HUDEP-2 (cell line): ENCODE measurements around the gene SLC23A1.
"Not testable (repeated sequence)": the region's sequence is repeated elsewhere in the genome, so short reads cannot be mapped to it uniquely, and the experiment has no call there.

Experiments
- DNase-seq, 76 experiments: peaks; one replicate each; lab custom pipeline; 2025; ENCODE audit not compliant: unreplicated experiment in 76 of 76; lab: John Stamatoyannopoulos, UW

Gene SLC23A1

DNA sequence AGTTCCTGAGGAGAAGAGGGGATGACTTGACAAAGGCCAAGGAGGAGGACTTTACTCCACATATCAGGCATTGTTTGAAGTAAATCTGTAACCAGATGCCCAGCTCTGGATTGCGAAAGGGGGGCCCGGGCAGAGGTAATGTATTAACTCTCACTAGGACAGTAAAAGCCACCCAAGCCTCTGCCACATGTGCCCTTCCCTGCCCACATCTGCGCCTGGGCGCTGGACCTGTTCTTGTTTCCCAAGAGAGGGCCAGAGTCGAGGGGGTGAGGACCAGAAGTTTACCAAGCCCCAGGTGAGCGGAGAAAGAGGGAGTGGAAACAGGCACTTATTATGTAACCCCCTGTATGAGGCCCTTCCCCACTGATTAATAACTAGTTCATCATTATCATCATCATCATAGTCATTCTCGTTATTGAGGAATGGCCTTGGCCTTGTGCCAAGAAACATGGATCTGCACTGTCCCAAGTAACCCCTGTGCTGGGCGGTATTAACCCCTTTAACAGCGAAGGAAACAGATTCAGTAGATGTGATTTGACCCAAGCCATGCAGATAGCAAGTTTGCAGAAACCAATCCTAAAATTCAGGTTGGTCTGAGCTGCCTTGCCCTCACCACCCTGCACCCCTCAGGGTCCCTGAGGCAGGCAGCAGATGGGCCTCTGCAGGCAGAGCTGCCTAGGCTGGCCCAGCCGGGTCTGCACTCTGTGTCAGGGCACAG, at the start of gene SLC23A1:
Gene SLC23A1, minus strand, starts transcription at position 23 of the 718 bp plus-strand sequence. CDS start 44 bp downstream, outside the sequence.
- DNase-seq, result no peak

DNA sequence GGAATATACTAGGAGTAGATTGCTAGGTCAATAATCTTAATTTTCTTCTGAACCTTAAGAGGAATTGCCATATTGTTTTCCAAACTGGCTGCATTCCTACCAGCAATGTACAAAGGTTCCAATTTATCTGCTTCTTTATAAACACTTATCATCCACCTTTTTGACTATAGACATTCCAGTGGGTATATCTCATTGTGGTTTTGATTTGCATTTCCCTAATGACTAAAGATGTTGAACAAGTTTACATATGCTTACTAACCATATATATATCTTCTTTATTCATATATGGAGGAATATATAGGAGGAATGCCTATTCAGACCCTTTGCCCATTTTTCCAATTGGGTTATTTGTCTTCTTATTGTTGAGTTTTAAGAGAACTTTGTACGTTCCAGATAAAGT, 48.6 kb upstream of the SLC23A1 start:
- DNase-seq, result no peak

DNA sequence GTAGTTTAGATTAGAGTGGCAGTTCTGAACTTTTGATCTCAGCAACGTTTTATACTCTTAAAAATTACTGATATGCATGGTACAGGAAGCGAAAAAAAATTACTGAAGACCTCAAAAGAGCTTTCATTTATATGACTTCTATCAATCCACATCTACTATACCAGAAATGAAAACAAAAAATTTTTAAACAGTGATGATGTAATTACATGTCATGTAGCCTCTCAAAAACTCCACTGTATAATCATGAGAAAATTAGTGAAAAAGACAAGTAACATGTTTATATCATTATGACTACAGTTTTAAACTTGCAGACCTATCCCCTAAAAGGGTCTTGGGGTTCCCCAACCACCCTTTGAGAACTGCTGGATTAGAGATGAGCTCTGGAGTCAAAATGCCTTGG, 46.9 kb upstream of the SLC23A1 start:
- DNase-seq, result no peak

DNA sequence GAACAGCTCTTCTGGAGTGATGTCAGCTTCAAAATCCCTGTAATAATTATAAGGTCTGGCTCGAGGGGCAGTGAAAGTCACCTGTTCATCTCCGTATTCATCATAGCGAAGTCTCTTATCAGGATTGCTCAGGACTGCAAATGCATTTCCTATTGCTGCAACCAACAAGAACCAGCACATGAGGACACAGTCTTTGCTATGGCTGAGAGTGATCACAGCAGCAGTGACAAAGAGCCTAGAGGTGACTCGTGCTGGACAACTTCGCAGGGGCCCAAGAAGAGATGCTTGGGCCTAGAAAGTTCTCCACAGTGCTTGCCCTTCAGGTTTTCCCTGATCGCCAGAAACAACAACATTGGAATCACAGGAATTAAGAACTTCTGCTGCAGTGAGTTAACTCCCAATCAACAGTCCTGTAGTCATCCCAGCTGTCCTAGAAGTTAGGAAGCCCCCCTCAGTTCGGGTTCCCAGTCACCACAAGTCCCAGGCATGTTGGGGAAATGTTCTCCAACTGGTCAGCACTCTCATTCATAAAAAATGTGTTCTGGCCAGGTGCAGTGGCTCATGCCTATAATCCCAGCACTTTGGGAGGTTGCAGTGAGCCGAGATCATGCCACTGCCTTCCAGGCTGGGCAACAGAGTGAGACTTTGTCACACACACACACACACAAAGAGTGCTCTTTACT, 43.2 kb upstream of the SLC23A1 start:
- DNase-seq, result no peak

DNA sequence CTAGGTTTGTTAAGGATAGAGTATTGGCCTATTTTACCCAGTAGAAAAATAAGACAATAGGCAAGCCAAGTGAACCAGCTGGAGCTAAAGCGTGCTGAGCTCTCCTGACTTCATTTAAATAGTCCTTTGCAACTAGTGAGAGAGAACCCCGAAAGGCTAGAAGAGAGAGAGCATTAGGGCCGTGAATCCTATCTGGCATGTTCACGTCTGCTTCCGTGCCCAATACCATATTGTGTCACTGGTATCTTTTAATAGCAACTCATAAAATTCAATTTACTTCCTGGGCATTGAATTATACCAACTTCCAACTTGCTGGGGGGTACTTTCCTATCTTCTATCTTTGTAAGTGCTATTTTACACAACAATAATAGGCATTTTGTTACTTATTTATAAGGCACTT, 42.4 kb upstream of the SLC23A1 start:
- DNase-seq, result no peak

DNA sequence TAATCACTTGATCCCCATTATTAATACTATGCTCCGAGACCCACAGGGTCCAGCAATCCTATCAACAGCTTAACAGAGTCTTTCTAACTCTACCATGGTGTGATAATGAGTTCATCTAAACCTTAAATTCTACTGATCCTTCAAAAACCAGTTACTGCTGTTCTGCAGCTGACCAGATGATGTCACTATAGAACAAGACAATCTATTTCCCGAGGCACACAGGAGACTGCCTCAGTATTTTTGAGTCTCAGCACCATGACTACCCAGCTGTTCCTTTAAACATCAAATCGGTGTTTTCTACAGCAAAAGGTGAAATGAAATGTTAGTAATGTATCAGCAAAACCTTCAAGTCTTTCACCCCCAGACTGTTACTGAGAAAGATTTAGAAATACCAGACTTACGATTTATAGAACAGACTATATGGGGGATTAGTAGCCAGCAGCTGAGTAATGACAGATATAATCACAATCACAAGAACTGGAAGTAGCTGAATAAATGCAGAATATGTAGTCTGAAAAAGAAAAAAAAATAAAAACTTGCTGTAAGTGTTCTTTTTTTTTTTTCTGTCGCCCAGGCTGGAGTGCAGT, 39.3 kb upstream of the SLC23A1 start:
- DNase-seq, result peak in 47 of 76 experiments; percentile 5 to 75 (median 50)

DNA sequence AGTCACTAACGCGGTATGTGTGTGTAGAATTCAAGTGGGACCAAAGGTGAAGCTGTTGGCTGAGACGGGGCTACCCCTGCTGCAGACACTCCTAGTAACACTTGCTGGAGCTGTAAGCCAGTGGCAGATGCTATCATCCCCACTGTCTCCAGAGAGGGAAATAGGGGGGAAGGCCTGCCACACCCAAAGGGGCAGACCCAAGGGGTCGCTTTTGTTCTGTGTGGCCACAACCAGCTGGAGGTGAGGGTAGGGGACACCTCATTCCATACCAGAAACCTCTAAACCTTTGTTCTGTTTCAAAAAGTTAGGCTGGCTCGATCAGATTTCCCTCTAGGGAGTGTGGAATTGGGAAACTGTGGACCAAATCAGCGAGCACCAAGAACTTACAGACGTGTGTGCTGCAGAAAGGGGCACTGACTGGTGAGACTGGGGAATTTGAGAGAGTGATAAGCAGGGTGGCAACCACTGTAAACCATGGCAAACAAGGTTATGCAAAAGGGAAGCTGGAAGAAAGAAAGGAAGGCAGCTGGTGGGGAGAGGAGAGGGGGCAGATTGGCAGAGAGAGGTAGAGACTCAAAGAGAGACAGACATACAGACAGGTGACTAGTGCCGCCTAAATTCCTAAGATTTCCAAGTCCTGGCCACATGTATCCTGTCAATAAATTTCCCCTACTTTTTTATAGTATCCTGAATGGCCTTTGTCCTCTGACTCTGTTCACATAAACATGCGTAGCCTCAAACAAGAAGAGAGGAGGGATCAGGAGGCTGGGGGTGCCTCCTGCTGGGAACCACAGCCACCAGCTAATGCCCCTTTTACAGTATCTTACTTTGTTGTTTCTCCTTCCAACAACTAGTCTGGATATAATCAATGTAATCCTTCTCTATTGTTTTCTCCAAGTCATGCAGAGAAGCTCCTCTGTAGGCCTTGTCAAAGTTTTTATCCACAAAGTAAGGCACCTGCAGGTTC, 36.4 kb upstream of the SLC23A1 start:
- DNase-seq, result no peak

DNA sequence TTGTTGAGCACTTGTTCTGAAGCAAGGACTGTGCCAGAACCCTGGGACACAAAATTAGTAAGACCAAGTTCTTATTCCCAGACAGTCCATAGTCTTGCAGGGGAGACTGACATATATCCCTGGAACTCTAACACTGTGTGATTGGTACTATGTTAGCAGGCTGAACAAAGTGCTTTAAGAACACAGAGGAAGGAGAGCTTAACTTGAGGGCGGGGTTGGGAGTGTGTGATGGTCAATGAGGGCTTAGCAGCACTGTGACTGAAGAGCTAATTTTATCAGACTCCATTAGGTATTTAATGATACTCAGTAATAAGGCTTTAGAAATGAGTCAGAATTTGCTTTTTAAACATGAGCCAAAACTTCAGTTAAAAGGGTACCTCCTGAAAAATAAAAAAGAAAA, 35.7 kb upstream of the SLC23A1 start:
- DNase-seq, result no peak

DNA sequence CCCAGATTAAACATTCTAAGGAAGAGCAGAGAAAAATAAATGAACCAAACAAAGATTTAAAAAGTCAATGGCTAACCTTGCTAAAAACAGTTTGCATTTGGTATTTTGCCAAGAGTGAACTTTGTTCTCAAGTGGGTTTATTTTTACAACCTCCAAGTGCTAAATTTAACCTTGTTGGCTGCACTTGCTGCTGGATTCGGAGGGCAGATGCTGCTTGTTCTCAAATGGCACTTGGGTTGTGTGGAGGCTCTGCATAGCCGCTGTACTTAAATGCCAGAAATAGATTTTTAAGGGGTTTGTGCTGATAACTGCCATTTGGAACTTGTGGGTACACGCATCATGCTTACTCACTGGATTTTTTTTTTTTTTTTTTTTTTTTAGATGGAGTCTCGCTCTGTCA, 34.1 kb upstream of the SLC23A1 start:
- DNase-seq, result no peak

DNA sequence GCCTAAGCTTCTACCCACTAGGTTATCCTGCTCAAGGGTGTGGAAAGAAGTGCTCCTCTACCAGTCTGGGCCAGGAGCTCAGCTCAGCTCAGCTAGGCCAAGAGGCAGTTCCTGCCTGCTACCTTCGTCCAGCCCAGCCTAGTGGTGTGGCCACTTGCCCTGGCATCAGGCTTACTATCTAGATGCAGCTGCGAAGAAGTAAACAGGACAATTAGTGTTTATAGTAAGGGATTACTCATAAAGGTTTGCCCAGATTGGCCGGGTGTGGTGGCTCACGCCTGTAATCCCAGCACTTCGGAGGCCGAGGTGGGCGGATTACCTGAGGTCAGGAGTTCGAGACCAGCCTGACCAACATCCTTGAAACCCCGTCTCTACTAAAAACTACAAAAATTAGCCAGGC, 33.6 kb upstream of the SLC23A1 start:
- DNase-seq, result no peak

DNA sequence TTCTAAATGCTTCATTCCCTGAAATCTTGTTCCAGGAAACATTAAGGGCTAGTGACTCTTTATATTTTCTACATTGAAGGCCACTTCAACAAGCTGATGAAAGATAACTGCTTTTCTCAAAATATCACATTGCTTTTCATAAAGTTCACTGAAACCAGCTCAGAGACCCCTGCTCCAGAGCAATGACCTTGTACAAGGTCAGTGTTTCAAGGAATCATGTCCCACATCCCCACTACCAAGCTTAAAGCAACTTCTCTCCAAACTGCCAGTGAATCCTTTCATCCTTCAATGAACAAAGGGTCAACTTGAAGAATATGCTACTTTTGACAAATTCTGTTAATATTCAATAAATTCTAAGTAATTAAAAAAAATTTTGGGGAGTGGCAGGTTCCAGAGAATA, 32.8 kb upstream of the SLC23A1 start:
- DNase-seq, result no peak

DNA sequence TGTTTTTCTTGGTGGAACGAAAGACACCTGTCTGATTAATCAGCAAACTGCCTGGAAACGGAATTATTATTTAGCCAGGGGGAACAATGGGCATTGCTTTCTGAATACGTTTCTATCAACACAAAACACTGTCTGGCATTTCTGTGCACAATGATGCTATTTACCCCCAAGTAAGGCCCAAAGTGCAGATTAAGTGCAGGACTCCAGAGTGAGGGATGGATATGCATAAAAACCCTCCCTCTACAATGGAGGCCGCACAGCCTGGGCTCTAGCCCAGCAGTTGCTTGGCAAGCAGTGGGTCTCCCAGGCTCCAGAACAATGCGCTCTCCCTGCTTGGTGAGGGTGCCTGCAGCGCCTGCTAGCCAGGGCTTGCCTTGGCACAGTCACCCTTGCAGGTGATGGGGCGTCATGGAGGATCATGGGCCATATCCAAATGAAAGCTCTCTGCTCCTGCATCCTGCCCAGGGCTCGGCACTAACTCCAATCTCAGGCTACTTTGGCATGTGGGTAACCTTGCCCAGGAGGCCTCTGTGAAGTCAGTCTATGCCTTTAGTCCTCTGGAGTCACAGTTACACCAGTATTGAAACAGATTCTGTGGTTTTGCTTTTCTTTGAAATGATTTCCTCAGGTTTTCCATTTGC, 32.2 kb upstream of the SLC23A1 start:
- no peak for DNase-seq

DNA sequence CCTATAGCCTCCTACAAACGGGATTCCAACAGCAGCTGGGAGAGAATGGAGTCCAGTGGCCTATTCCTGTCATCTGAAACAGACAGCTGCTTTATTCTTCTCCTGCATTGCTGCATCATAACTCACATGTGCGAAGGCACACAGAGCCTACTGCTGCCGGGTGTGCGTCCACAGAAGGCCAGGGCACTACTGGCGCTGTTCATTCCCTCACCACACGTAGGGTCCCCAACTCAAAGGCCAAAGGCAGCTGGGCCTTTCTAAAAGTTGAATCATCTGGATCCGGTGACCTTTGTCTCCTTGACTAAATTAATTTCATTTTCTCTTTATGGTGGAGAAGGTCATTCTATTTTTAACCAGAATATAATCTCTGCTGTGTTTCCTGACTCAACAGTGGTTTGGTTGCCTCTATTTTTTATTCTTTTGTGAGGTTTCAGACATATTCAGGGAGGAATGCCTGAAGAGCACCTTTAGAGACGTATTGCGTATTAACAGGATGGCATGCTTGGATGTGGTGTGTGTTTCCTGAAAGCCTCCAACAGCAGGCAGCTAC, 31.6 kb upstream of the SLC23A1 start:
- no peak for DNase-seq

DNA sequence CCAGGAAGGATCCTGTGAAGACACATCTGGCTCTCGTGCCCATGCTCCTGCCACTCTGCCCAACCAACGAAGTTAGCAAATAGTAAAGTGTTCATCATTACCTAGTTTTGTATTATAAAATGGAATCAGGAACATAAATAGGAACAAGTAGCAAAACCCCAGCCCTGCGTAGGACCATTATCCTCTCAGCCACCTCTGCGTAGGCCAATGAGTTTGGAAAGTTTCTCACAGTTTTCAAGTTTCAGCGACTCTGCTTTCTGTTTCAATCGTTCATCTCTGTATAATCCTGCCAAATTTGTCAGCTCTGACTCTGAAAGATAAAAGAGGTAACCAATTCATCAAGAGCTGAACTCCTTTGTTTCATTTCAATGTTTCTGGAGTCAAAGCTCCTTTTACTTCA, 30.9 kb upstream of the SLC23A1 start:
- DNase-seq, result no peak

DNA sequence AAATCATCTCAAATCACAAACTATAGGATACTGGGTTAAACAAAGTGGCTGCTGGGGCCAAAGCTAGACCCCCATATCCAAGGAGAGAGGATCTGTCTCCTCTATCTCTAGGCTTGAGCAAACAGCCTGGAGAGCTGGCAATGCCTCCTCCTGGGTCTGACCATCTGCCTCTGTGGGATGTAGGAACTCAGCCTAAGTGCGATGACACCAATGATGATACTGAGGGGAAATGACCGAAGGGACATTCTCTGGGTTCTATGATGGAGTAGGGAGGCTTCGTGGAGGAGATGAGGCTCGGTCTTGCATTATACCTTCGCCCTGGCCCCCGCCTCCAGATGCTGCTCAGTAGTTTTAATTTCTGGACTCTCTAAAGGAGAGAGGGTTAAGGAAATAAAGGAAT, 30.1 kb upstream of the SLC23A1 start:
- no peak for DNase-seq

DNA sequence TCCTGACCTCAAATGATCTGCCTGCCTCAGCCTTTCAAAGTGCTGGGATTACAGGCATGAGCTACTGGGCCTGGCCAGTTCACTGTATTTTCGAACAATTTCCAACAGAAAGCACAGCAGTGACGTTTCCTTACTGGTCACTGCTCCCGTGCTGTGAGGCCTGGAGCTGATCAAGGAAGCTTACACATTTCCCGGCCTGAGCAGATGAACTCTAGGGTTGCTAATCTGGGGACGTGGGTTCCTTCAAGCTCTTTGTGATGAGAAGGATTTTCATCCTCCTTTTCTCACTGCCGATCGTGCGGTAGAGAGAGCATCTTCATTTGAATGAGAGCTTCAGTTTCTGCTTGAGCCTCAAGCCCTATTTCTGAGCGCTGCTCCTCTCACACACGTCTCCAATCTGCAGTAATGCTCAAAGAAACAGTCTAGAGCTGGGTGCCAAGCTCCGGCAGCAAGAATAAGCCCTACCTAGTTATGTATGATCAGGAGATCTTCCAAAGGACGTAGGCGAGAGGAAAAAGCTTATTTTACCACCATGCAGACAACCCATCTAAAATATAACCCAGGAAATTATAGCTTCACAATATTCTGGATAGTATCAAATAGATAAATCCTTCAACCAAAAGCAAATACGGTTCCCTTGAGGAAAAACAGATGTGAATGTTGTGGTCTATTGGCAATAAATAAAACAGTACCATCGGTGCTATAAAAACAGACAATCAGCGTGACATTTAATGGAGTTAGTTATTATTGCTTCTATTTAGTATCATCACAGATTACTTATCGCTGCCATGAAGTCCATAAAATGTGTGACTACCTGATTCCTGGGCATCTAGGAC, 28.1 kb upstream of the SLC23A1 start:
- no peak for DNase-seq

DNA sequence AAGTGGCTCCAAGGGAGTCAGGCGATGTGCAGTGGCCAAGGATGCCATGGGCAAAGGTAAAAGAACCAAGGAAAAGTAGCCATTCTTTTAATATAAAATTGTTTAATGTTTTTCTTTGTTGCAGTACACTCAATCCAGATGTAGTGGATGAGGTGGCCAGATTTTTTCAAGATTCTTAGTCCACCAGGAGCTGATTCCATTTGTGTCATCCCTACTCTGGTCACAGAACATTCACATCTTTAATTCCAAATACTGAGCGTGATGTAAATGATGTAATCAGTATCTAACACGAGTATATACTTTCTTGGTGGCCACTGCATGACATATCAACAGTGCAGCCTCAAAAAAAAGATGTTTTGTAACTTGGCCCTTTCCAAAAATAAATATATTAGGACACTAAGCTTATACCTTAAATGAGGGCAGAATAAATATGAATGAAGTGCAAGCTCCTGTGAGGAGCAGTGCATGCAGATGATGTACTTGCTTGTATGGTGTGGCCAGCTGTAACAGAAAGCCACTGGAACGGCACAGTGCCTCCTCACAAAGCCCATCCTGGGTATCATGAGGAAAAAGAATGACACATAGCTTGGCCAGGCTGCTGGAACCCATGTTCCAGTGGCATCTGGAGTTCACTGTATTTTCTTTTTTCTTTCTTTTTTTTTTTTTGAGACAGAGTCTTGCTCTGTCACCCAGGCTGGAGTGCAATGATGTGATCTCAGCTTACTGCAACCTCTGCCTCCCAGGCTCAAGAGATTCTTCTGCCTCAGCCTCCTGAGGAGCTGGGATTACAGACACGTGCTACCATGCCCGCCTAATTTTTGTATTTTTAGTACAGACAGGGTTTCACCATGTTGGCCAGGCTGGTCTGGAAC, 27.3 kb upstream of the SLC23A1 start:
- no peak for DNase-seq

DNA sequence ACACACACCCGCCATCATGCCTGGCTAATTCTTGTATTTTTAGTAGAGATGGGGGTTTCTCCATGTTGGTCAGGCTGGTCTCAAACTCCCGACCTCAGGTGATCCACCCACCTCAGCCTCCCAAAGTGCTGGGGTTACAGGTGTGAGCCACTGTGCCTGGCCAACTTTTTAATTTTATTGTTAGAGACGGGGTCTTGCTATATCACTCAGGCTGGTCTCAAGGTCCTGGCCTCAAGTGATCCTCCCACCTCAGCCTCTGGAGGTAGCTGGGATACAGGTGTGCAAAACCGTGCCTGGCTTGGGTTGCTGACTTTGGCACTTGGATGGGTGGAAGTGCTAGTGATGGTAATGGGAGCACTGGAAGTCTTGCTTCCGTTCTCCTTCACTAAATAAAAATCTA, 26.0 kb upstream of the SLC23A1 start:
- not testable (repeated sequence) for DNase-seq
